Stimulated activated CD8-positive, alpha-beta memory T cell treated with anti-CD3 and anti-CD28 coated beads, Interleukin-12 subunit alpha, Interleukin-12 subunit beta, amount 100 ng/mL, for 24 hours (primary cell): ENCODE results near the gene PPM1L.

Experiments used
- DNase-seq: peaks from one replicate; pipeline ENCODE4 v3.0.0-alpha.2; 2020; ENCODE audit errors: extremely low read depth

Gene PPM1L

GRCh38 chr3:161043336-161044035 lies 287.5 kb downstream of the PPM1L start:
- no peak for DNase-seq

- no peak for DNase-seq
Measured at GRCh38 chr3:161049683-161050248, 293.7 kb downstream of the PPM1L start.

GRCh38 chr3:161050935-161051334 lies 294.9 kb downstream of the PPM1L start:
- DNase-seq: no peak

GRCh38 chr3:161051856-161052255 lies 295.8 kb downstream of the PPM1L start:
- DNase-seq: no peak

- no peak for DNase-seq
Measured at GRCh38 chr3:161054860-161055604, 299.0 kb downstream of the PPM1L start.

GRCh38 chr3:161064413-161064812 lies 308.4 kb downstream of the PPM1L start:
- DNase-seq: no peak

- DNase-seq: no peak
Measured at GRCh38 chr3:161066930-161067329, 310.9 kb downstream of the PPM1L start.

- no peak for DNase-seq
Measured at GRCh38 chr3:161067335-161067734, 311.3 kb downstream of the PPM1L start.

- no peak for DNase-seq
Measured at GRCh38 chr3:161069511-161070251, 313.6 kb downstream of the PPM1L start.

- no peak for DNase-seq
Measured at GRCh38 chr3:161070252-161070930, 314.4 kb downstream of the PPM1L start.

- DNase-seq: no peak
Measured at GRCh38 chr3:161070980-161071663, 315.1 kb downstream of the PPM1L start.

- no peak for DNase-seq
Measured at GRCh38 chr3:161072211-161072621, 316.2 kb downstream of the PPM1L start.

GRCh38 chr3:161072751-161073150 lies 316.7 kb downstream of the PPM1L start:
- no peak for DNase-seq

- no peak for DNase-seq
Measured at GRCh38 chr3:161073181-161073580, 317.1 kb downstream of the PPM1L start.

GRCh38 chr3:161081633-161082032 lies 325.6 kb downstream of the PPM1L start:
- no peak for DNase-seq

GRCh38 chr3:161082063-161082462 lies 326.0 kb downstream of the PPM1L start:
- no peak for DNase-seq

- no peak for DNase-seq
Measured at GRCh38 chr3:161083131-161083530, 327.1 kb downstream of the PPM1L start.

- DNase-seq: no peak
Measured at GRCh38 chr3:161084277-161084676, 328.2 kb downstream of the PPM1L start.

- no peak for DNase-seq
Measured at GRCh38 chr3:161093895-161094294, 337.9 kb downstream of the PPM1L start.

- DNase-seq: no peak
Measured at GRCh38 chr3:161096771-161097367, 340.8 kb downstream of the PPM1L start.

GRCh38 chr3:161100994-161101393 lies 345.0 kb downstream of the PPM1L start:
- no peak for DNase-seq
